AG04449 (cell line): ENCODE data around the gene TANC1.
"Not testable (repeated sequence)": the region's sequence is repeated elsewhere in the genome, so short reads cannot be mapped to it uniquely, and the experiment has no call there.

Source experiments
- CTCF ChIA-PET: fragments of 350-600 bp; formaldehyde crosslinking; extraction: SDS; loops from one replicate; lab custom pipeline; 2021; ENCODE audit warnings: antibody characterized with exemption; lab: Yijun Ruan, JAX
- POLR2A ChIA-PET: fragments of 400-600, 350-600 bp; formaldehyde crosslinking; extraction: SDS; loops from one replicate; lab custom pipeline; 2020; ENCODE audit warnings: antibody characterized with exemption, inconsistent platforms; lab: Yijun Ruan, JAX
- DNase-seq: peaks from one replicate; pipeline ENCODE4 v3.0.0-alpha.2; 2010; ENCODE audit warnings: low read depth, low spot score
- H3K4me3 ChIP-seq: 2 replicates; pipeline ENCODE4 v1.5.1; 2011; ENCODE audit warnings: low read depth, mild to moderate bottlenecking, control low read depth, low read length
- TF ChIP-seq, protein P1 (sequence below): IDR thresholded peaks from one replicate; pipeline ENCODE4 v1.5.1; 2011; ENCODE audit warnings: mild to moderate bottlenecking, moderate library complexity, low read length, control low read depth, inconsistent platforms; ENCODE audit not compliant: insufficient read depth; ENCODE audit errors: missing control alignments

Gene TANC1

DNA sequence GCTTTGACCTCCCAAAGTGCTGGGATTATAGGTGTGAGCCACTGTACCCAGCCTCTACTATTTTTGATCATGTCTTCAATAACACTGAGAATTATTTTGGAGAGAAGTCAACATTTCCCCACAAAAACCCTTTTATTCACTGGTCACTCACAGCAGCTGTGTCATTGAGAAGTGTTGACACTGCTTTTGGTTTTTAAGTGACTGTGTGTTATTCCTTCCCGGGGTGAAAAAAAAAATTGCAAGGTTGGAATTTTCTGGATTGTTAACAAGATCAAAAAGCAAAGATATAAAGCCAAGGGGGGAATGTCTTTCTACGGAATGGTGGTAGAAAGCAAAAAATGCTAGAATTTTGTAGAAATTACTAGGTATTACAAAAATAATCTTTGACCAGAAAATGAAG is 61.5 kb downstream of the TANC1 start:
- no peak overlapping the region for H3K4me3 ChIP-seq
- ChIA-PET CTCF (interaction anchor here (1.3 to 1.9 kb wide), 3 partner anchors 14 to 33 kb away, joined by 3 to 7 read pairs (median 3); no protein-coding TSS in a partner anchor), POLR2A (no interaction called here)
- no peak for DNase-seq
- TF ChIP-seq, protein P1, sequence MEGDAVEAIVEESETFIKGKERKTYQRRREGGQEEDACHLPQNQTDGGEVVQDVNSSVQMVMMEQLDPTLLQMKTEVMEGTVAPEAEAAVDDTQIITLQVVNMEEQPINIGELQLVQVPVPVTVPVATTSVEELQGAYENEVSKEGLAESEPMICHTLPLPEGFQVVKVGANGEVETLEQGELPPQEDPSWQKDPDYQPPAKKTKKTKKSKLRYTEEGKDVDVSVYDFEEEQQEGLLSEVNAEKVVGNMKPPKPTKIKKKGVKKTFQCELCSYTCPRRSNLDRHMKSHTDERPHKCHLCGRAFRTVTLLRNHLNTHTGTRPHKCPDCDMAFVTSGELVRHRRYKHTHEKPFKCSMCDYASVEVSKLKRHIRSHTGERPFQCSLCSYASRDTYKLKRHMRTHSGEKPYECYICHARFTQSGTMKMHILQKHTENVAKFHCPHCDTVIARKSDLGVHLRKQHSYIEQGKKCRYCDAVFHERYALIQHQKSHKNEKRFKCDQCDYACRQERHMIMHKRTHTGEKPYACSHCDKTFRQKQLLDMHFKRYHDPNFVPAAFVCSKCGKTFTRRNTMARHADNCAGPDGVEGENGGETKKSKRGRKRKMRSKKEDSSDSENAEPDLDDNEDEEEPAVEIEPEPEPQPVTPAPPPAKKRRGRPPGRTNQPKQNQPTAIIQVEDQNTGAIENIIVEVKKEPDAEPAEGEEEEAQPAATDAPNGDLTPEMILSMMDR, result no peak

DNA sequence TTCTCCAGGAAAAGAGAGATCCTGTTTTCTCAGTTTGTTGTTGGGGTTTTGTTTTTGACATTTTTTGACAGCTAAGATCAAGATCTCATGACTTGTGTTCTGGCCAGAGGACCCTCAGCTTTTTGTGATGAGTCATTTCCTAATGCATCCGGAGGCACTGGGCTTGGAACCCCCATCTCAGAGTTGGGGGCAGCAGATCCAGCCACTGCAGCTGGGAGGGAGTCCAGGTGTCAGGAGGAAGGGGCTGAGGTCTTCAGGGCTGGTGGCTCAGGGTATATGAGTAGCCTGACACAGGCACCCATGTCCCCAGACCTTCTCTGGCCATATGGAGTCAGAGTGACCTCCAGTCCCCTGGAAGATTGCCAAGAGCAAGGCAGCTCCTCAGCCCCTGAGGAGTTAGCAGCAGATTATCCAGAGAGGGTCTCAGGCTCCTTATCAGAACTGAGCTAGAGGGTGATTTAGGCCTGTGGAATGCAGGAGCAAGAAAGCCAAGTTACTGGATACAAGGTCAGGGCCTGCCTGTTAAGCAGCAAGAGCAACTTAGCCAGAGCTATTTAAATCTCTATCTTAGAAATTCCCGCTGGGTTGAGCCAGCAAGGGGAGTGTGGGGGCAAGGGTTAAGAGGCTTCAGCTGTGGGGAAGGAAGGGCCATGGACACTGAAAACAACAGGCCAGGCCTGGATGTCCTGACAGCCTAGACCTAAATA is 62.4 kb downstream of the TANC1 start:
- DNase-seq, result no peak
- no peak overlapping the region for H3K4me3 ChIP-seq
- POLR2A ChIA-PET, result interaction anchor here (0.7 kb wide), 1 partner anchor 62 kb away, joined by 3 read pairs; the partner anchor contains the start of gene TANC1
- CTCF ChIA-PET, result interaction anchor here (1.3 to 2.8 kb wide), 4 partner anchors 14 to 89 kb away, joined by 3 to 17 read pairs (median 5); no protein-coding TSS in a partner anchor
- TF ChIP-seq, protein P1, result no peak

DNA sequence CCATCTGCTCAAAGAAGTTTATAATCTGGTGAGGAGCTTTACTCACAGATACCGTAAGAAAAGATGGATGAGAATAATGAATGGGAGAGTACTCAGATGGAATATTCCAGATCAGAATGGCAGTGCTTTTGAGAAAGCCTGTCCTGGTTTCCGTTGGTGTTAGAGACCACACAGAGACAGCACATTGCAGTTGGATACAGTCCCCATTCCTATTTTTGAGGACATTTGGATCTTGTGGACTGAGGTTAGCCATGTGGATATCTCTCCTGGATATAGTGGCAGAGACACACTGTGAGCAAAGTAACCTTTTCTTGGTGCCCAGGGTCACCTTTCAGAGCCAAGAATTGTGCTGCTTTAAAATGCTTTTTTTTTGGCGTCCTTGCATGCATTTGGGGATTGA is 63.7 kb downstream of the TANC1 start:
- TF ChIP-seq, protein P1, result no peak
- ChIA-PET POLR2A (no interaction called here), CTCF (interaction anchor here (2.8 kb wide), 1 partner anchor 87 kb away, joined by 17 read pairs; no protein-coding TSS in a partner anchor)
- no peak for DNase-seq
- no peak overlapping the region for H3K4me3 ChIP-seq

DNA sequence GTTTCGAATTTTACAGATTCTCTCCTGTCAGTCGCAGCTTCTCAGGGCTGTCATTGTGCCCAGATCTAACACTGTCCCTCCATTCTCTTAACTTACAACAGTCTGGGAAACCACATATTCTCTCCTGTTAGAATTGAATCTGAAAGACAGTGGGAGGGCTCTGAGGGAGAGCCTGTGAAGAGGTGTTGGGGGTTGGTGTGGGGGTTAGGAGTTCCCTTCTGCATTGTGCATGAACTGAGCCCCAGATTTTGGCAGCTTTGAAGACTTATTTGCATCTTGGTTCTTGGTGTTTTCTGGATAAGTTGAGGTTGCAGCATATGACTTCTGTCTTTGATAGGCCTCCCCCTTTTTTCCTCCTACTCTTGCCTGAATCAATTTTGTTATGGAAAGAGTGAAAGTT is 64.1 kb downstream of the TANC1 start:
- CTCF ChIA-PET, result interaction anchor here (2.8 kb wide), 1 partner anchor 87 kb away, joined by 17 read pairs; no protein-coding TSS in a partner anchor
- no peak overlapping the region for H3K4me3 ChIP-seq
- TF ChIP-seq, protein P1, result no peak
- POLR2A ChIA-PET, result no interaction called here
- DNase-seq, result no peak

DNA sequence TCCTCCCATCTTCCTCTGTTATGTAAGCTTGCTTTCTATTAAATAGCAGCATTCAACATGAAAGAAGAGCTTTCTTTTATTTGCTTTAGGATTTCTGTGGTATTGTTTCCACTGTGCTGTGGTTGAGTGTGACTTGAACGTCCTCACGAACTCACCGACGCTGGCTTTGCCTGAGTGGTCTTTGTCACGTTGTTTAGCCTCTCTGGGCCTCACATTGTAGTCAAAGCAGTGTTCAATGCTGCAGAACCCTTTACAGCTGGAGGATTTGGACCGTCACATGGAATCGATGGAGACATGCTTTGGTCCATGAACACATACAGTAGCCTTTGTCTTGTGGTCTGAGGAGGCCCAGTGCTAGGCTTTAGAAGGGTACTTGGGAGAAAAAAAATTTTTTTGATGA is 66.3 kb downstream of the TANC1 start:
- TF ChIP-seq, protein P1, result no peak
- CTCF ChIA-PET, result interaction anchor here (0.6 to 2.9 kb wide), 6 partner anchors 10 to 111 kb away, joined by 3 to 18 read pairs (median 5); no protein-coding TSS in a partner anchor
- POLR2A ChIA-PET, result no interaction called here
- no peak overlapping the region for H3K4me3 ChIP-seq
- no peak for DNase-seq

DNA sequence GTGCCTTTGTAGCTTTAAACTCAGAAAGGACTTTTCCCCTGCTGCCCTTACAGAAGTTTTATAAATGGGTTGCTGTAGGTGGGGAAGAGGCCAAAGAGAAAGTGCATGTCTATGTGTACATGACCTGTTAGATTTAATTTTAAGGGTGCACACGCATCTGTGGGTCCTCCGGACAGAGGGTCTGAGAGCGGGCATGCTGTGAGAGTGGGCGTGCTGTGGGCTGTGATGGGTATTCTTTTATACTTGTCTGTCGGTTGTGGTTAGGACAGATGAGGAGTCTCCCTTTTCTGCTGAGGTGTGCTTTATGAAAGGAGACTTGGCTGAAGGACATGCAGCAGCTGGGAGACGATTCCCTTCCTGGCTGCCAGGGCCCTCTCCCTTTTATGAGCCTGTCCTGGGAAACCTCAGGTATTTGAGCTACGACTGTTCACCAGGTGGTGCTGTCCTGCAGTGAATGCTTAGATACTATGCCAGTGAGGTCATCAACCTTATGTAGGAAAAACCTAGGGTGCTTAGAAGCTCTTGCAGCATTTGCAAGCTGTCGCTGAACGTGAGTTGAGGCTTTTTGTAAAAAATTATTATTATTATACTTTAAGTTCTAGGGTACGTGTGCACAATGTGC is 67.5 kb downstream of the TANC1 start:
- no peak overlapping the region for H3K4me3 ChIP-seq
- DNase-seq, result no peak
- TF ChIP-seq, protein P1, result no peak
- CTCF ChIA-PET, result interaction anchor here (0.8 to 2.9 kb wide), 4 partner anchors 9 to 83 kb away, joined by 3 to 18 read pairs (median 5); no protein-coding TSS in a partner anchor
- POLR2A ChIA-PET, result no interaction called here

DNA sequence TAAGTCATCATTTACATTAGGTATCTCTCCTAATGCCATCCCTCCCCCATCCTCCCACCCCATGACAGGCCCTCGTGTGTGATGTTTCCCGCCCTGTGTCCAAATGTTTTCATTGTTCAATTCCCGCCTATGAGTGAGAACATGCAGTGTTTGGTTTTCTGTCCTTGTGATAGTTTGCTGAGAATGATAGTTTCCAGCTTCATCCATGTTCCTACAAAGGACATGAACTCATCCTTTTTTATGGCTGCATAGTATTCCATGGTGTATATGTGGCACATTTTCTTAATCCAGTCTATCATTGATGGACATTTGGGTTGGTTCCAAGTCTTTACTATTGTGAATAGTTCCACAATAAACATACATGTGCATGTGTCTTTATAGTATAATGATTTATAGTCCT is 68.0 kb downstream of the TANC1 start:
- CTCF ChIA-PET, result interaction anchor here (0.8 to 2.9 kb wide), 3 partner anchors 8 to 83 kb away, joined by 3 to 18 read pairs (median 3); no protein-coding TSS in a partner anchor
- POLR2A ChIA-PET, DNase-seq, H3K4me3 ChIP-seq: not testable (repeated sequence)

DNA sequence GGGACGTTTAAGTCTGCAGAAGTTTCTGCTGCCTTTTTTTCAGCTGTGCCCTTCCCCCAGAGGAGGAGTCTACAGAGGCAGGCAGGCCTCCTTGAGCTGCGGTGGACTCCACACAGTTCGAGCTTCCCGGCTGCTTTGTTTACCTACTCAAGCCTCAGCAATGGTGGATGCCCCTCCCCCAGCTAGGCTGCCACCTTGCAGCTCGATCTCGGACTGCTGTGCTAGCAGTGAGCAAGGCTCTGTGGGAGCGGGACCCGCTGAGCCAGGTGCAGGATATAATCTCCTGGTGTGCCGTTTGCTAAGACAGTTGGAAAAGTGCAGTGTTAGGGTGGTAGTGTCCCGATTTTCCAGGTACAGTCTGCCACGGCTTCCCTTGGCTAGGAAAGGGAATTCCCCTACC is 72.9 kb downstream of the TANC1 start:
- DNase-seq, POLR2A ChIA-PET, CTCF ChIA-PET, H3K4me3 ChIP-seq: not testable (repeated sequence)
